ENCODE data around the gene CNTN1.

The CNTN1 gene

GRCh38 chr12:40760821-40761220 is 68.6 kb downstream of the CNTN1 start:
- DNase-seq = no peak
- H3K18ac ChIP-seq (ENCODE audit: low read length) = no peak overlapping the region
- no peak overlapping the region for H3K4me2 ChIP-seq (ENCODE audit: low read length)
- no peak overlapping the region for H3K14ac ChIP-seq (ENCODE audit: low read length)
- no peak overlapping the region for H4K12ac ChIP-seq (ENCODE audit: low read depth, low read length)
- no peak overlapping the region for H2AFZ ChIP-seq (ENCODE audit: insufficient read depth, low read length, poor library complexity)
- no peak overlapping the region for H4K91ac ChIP-seq (ENCODE audit: low read depth, low read length)
- no peak overlapping the region for H3K4me3 ChIP-seq (ENCODE audit: low read depth, low read length)
- no peaks in the 10 kb centered on the region for H3K27me3 ChIP-seq (ENCODE audit: insufficient read depth, low read length)
- H2BK12ac ChIP-seq (ENCODE audit: low read length) = no peak overlapping the region
- no peaks in the 10 kb centered on the region for H3K36me3 ChIP-seq (ENCODE audit: control insufficient read depth in 1 of 2, insufficient read depth in 2 of 2, low read length in 2 of 2)
- H2BK120ac ChIP-seq (ENCODE audit: insufficient read depth, low read length, poor library complexity) = no peak overlapping the region
- H3K79me2 ChIP-seq (ENCODE audit: control insufficient read depth, insufficient read depth, low read length, poor library complexity) = no peaks in the 10 kb centered on the region
- H3K79me1 ChIP-seq (ENCODE audit: low read length) = no peaks in the 10 kb centered on the region
- no peaks in the 10 kb centered on the region for H3K9me3 ChIP-seq (ENCODE audit: insufficient read depth, low read depth, low read length)
- H3K9ac ChIP-seq (ENCODE audit: low read length) = no peak overlapping the region
- H3K4me1 ChIP-seq (ENCODE audit: control insufficient read depth in 1 of 2, insufficient read depth in 2 of 2, low read length in 2 of 2) = no peaks in the 10 kb centered on the region
- H2AK5ac ChIP-seq (ENCODE audit: low read length) = no peak overlapping the region
- no peak overlapping the region for H3K23ac ChIP-seq (ENCODE audit: low read length)
- H2BK5ac ChIP-seq (ENCODE audit: low read depth, low read length, poor library complexity) = no peak overlapping the region
- H4K8ac ChIP-seq (ENCODE audit: low read depth, low read length) = no peak overlapping the region
- H3K27ac ChIP-seq (ENCODE audit: low read depth, low read length) = no peak overlapping the region
- no peak overlapping the region for H3K4ac ChIP-seq (ENCODE audit: low read depth, low read length)

- H3K4me3 ChIP-seq (ENCODE audit: low read depth, low read length) = no peak overlapping the region
- no peaks in the 10 kb centered on the region for H3K9me3 ChIP-seq (ENCODE audit: insufficient read depth, low read depth, low read length)
- H2BK120ac ChIP-seq (ENCODE audit: insufficient read depth, low read length, poor library complexity) = no peak overlapping the region
- H3K79me1 ChIP-seq (ENCODE audit: low read length) = no peaks in the 10 kb centered on the region
- H2AFZ ChIP-seq (ENCODE audit: insufficient read depth, low read length, poor library complexity) = no peak overlapping the region
- H4K12ac ChIP-seq (ENCODE audit: low read depth, low read length) = no peak overlapping the region
- H3K27me3 ChIP-seq (ENCODE audit: insufficient read depth, low read length) = no peaks in the 10 kb centered on the region
- H3K4me2 ChIP-seq (ENCODE audit: low read length) = no peak overlapping the region
- H3K14ac ChIP-seq (ENCODE audit: low read length) = no peak overlapping the region
- H3K9ac ChIP-seq (ENCODE audit: low read length) = no peak overlapping the region
- no peaks in the 10 kb centered on the region for H3K79me2 ChIP-seq (ENCODE audit: control insufficient read depth, insufficient read depth, low read length, poor library complexity)
- no peak overlapping the region for H2BK5ac ChIP-seq (ENCODE audit: low read depth, low read length, poor library complexity)
- H3K27ac ChIP-seq (ENCODE audit: low read depth, low read length) = no peak overlapping the region
- no peak overlapping the region for H4K91ac ChIP-seq (ENCODE audit: low read depth, low read length)
- H2BK12ac ChIP-seq (ENCODE audit: low read length) = no peak overlapping the region
- DNase-seq = no peak
- no peak overlapping the region for H2AK5ac ChIP-seq (ENCODE audit: low read length)
- H4K8ac ChIP-seq (ENCODE audit: low read depth, low read length) = no peak overlapping the region
- H3K4ac ChIP-seq (ENCODE audit: low read depth, low read length) = no peak overlapping the region
- H3K23ac ChIP-seq (ENCODE audit: low read length) = no peak overlapping the region
- WGBS (ENCODE audit: extremely low coverage, insufficient coverage, insufficient read length) = no CpG with 5 or more reads among the region's 1 CpG
- H3K18ac ChIP-seq (ENCODE audit: low read length) = no peak overlapping the region
- no peaks in the 10 kb centered on the region for H3K36me3 ChIP-seq (ENCODE audit: control insufficient read depth in 1 of 2, insufficient read depth in 2 of 2, low read length in 2 of 2)
- H3K4me1 ChIP-seq (ENCODE audit: control insufficient read depth in 1 of 2, insufficient read depth in 2 of 2, low read length in 2 of 2) = no peaks in the 10 kb centered on the region
Measured at GRCh38 chr12:40762072-40762471, 69.8 kb downstream of the CNTN1 start.

GRCh38 chr12:40768125-40768864 is 76.1 kb downstream of the CNTN1 start:
- H3K9ac ChIP-seq (ENCODE audit: low read length) = no peak overlapping the region
- no peak overlapping the region for H2AFZ ChIP-seq (ENCODE audit: insufficient read depth, low read length, poor library complexity)
- WGBS (ENCODE audit: extremely low coverage, insufficient coverage, insufficient read length) = no CpG with 5 or more reads among the region's 8 CpGs
- no peaks in the 10 kb centered on the region for H3K36me3 ChIP-seq (ENCODE audit: control insufficient read depth in 1 of 2, insufficient read depth in 2 of 2, low read length in 2 of 2)
- no peak overlapping the region for H3K14ac ChIP-seq (ENCODE audit: low read length)
- DNase-seq = no peak
- H2BK120ac ChIP-seq (ENCODE audit: insufficient read depth, low read length, poor library complexity) = no peak overlapping the region
- no peak overlapping the region for H3K4ac ChIP-seq (ENCODE audit: low read depth, low read length)
- no peak overlapping the region for H2AK5ac ChIP-seq (ENCODE audit: low read length)
- no peaks in the 10 kb centered on the region for H3K79me1 ChIP-seq (ENCODE audit: low read length)
- H3K27ac ChIP-seq (ENCODE audit: low read depth, low read length) = no peak overlapping the region
- H3K4me3 ChIP-seq (ENCODE audit: low read depth, low read length) = no peak overlapping the region
- H3K18ac ChIP-seq (ENCODE audit: low read length) = no peak overlapping the region
- H3K23ac ChIP-seq (ENCODE audit: low read length) = no peak overlapping the region
- H4K12ac ChIP-seq (ENCODE audit: low read depth, low read length) = no peak overlapping the region
- no peak overlapping the region for H2BK12ac ChIP-seq (ENCODE audit: low read length)
- no peaks in the 10 kb centered on the region for H3K4me1 ChIP-seq (ENCODE audit: control insufficient read depth in 1 of 2, insufficient read depth in 2 of 2, low read length in 2 of 2)
- H4K91ac ChIP-seq (ENCODE audit: low read depth, low read length) = no peak overlapping the region
- H3K27me3 ChIP-seq (ENCODE audit: insufficient read depth, low read length) = no peaks in the 10 kb centered on the region
- H2BK5ac ChIP-seq (ENCODE audit: low read depth, low read length, poor library complexity) = no peak overlapping the region
- no peaks in the 10 kb centered on the region for H3K79me2 ChIP-seq (ENCODE audit: control insufficient read depth, insufficient read depth, low read length, poor library complexity)
- H3K9me3 ChIP-seq (ENCODE audit: insufficient read depth, low read depth, low read length) = no peaks in the 10 kb centered on the region
- no peak overlapping the region for H3K4me2 ChIP-seq (ENCODE audit: low read length)
- no peak overlapping the region for H4K8ac ChIP-seq (ENCODE audit: low read depth, low read length)

GRCh38 chr12:40769846-40770245 is 77.6 kb downstream of the CNTN1 start:
- H3K79me1 ChIP-seq (ENCODE audit: low read length) = no peaks in the 10 kb centered on the region
- H4K91ac ChIP-seq (ENCODE audit: low read depth, low read length) = no peak overlapping the region
- no peaks in the 10 kb centered on the region for H3K9me3 ChIP-seq (ENCODE audit: insufficient read depth, low read depth, low read length)
- no peak overlapping the region for H2BK120ac ChIP-seq (ENCODE audit: insufficient read depth, low read length, poor library complexity)
- no peaks in the 10 kb centered on the region for H3K4me1 ChIP-seq (ENCODE audit: control insufficient read depth in 1 of 2, insufficient read depth in 2 of 2, low read length in 2 of 2)
- H3K18ac ChIP-seq (ENCODE audit: low read length) = no peak overlapping the region
- H3K9ac ChIP-seq (ENCODE audit: low read length) = no peak overlapping the region
- H4K8ac ChIP-seq (ENCODE audit: low read depth, low read length) = no peak overlapping the region
- no peaks in the 10 kb centered on the region for H3K27me3 ChIP-seq (ENCODE audit: insufficient read depth, low read length)
- H3K4ac ChIP-seq (ENCODE audit: low read depth, low read length) = no peak overlapping the region
- no peak overlapping the region for H3K4me3 ChIP-seq (ENCODE audit: low read depth, low read length)
- H3K14ac ChIP-seq (ENCODE audit: low read length) = no peak overlapping the region
- H4K12ac ChIP-seq (ENCODE audit: low read depth, low read length) = no peak overlapping the region
- no peak overlapping the region for H3K4me2 ChIP-seq (ENCODE audit: low read length)
- no peaks in the 10 kb centered on the region for H3K36me3 ChIP-seq (ENCODE audit: control insufficient read depth in 1 of 2, insufficient read depth in 2 of 2, low read length in 2 of 2)
- no peak overlapping the region for H2AFZ ChIP-seq (ENCODE audit: insufficient read depth, low read length, poor library complexity)
- no peaks in the 10 kb centered on the region for H3K79me2 ChIP-seq (ENCODE audit: control insufficient read depth, insufficient read depth, low read length, poor library complexity)
- no CpG with 5 or more reads among the region's 2 CpGs for WGBS (ENCODE audit: extremely low coverage, insufficient coverage, insufficient read length)
- no peak for DNase-seq
- no peak overlapping the region for H3K27ac ChIP-seq (ENCODE audit: low read depth, low read length)
- no peak overlapping the region for H3K23ac ChIP-seq (ENCODE audit: low read length)
- no peak overlapping the region for H2AK5ac ChIP-seq (ENCODE audit: low read length)
- no peak overlapping the region for H2BK12ac ChIP-seq (ENCODE audit: low read length)
- H2BK5ac ChIP-seq (ENCODE audit: low read depth, low read length, poor library complexity) = no peak overlapping the region
